Measurements from ENCODE around the gene MIOS. TPM values are rescaled to one million over a fixed set of nuclear protein-coding genes. Genes with fewer than 3 reads are reported as not detected.

Gene MIOS
- total RNA-seq, 1 donor from 2014 or later, result 64.9 TPM

DNA sequence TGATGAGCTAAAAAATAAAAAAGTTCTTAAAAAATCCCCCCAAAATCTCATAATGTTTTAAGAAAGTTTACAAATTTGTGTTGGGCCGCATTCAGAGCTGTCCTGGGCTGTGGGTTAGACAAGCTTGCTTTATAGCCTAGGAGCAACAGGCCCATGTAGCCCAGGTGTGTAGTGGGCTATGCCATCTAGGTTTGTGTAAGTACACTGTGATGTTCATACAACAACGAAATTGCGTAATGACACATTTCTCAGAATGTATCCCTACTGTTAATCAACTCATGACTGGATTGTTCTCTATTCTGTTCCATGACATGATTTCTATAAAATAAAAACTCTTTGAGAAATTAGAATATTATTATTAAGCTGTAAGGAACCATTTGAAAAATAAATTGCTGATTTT is 13.0 kb downstream of the MIOS start:
- DNase-seq (ENCODE audit: low read depth), result no peak
- TF ChIP-seq, protein P1, sequence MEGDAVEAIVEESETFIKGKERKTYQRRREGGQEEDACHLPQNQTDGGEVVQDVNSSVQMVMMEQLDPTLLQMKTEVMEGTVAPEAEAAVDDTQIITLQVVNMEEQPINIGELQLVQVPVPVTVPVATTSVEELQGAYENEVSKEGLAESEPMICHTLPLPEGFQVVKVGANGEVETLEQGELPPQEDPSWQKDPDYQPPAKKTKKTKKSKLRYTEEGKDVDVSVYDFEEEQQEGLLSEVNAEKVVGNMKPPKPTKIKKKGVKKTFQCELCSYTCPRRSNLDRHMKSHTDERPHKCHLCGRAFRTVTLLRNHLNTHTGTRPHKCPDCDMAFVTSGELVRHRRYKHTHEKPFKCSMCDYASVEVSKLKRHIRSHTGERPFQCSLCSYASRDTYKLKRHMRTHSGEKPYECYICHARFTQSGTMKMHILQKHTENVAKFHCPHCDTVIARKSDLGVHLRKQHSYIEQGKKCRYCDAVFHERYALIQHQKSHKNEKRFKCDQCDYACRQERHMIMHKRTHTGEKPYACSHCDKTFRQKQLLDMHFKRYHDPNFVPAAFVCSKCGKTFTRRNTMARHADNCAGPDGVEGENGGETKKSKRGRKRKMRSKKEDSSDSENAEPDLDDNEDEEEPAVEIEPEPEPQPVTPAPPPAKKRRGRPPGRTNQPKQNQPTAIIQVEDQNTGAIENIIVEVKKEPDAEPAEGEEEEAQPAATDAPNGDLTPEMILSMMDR (conservative IDR thresholded peaks at IDR 0.05; ENCODE audit: low read depth, low read length), result no peak
- no peak overlapping the region for H3K4me3 ChIP-seq (ENCODE audit: low read depth, low read length)

DNA sequence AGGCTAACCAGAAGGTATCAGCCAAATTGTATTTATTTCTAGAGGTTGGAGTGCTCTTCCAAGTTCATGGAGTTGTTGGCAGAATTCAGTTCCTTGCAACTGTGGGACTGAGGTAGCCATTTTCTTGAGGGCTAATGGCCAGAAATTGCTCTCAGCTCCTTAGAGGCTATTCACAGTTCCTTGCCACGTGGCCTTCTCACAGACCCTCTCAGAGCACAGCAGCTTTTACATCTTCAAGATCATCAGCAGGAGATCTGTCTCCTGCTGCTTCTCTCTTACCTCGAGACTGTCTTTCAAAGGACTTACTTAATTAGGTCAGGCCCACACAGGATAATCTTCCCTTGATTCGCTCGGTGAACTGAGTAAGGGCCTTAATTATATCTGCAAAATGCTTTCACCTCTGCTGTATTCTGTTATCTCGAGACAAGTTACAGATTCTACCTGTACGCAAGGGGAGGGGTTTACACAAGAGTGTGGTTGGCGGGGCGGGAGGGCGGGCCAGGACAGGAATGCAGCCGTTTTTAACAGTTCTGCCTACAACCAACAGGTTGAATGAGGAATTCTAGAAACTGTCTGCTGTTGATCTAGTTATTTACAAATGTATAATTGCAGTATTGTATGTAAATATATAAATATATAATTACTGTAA is 15.0 kb downstream of the MIOS start:
- DNase-seq (ENCODE audit: low read depth), result no peak
- no peak overlapping the region for H3K4me3 ChIP-seq (ENCODE audit: low read depth, low read length)
- TF ChIP-seq, protein P1 (conservative IDR thresholded peaks at IDR 0.05; ENCODE audit: low read depth, low read length), result no peak

DNA sequence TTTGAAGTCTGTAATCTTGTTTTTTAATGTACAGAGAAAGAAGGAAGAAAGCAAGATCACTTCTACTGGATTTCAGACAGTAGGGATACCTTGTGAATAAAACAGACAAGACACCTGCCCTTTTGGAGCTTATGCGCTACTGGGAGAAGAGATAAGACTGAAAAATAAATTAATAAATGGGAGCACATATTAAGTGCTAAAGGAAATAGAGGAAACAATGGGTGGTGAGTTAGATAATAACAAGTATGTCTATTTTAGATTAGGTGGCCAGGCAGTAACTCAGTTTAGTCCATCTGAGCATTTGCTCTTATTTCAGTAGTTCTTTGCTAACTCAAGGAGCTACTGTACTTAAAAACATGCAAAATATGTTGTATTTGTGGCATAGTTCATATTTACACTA is 15.9 kb downstream of the MIOS start:
- TF ChIP-seq, protein P1 (conservative IDR thresholded peaks at IDR 0.05; ENCODE audit: low read depth, low read length), result no peak
- no peak overlapping the region for H3K4me3 ChIP-seq (ENCODE audit: low read depth, low read length)
- DNase-seq (ENCODE audit: low read depth), result no peak

DNA sequence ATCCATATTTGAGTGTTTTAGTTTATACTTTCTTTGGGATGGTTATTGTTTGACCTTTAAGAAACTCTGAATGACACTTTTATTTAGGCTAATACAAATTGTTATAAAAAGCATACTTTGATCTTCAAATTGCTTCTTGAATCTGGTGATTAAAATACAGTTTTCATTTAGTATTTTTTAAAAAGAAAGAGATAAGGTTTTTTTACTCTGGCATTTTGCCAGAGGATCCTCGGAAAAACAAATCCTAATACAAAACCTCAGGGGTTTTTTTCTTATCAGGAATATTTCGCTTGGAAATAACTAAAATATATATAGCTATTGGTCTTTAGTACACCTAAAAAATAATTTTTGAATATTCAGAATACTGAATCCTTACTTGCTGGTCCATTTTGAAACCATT is 17.0 kb downstream of the MIOS start:
- no peak overlapping the region for H3K4me3 ChIP-seq (ENCODE audit: low read depth, low read length)
- DNase-seq (ENCODE audit: low read depth), result no peak
- TF ChIP-seq, protein P1 (conservative IDR thresholded peaks at IDR 0.05; ENCODE audit: low read depth, low read length), result no peak

DNA sequence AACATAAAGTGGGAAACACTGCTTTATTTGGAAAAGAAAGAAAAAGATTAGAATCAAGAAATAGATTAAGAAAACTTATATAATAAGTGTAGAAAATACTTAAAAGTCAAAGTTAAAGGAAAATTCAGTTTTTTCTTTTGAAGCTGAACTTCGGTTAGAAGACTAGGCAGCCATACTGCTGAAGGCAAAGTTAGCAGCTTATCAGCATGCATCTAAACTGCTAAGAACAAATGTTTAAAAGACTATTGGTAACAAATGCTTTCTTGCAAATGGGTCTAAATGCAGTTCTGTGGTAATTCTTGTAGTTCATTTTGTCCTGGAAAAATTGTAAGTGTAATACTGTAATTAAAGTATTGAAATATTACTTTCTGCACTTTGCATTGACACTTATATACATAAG is 18.0 kb downstream of the MIOS start:
- no peak overlapping the region for H3K4me3 ChIP-seq (ENCODE audit: low read depth, low read length)
- TF ChIP-seq, protein P1 (conservative IDR thresholded peaks at IDR 0.05; ENCODE audit: low read depth, low read length), result no peak
- DNase-seq (ENCODE audit: low read depth), result no peak

DNA sequence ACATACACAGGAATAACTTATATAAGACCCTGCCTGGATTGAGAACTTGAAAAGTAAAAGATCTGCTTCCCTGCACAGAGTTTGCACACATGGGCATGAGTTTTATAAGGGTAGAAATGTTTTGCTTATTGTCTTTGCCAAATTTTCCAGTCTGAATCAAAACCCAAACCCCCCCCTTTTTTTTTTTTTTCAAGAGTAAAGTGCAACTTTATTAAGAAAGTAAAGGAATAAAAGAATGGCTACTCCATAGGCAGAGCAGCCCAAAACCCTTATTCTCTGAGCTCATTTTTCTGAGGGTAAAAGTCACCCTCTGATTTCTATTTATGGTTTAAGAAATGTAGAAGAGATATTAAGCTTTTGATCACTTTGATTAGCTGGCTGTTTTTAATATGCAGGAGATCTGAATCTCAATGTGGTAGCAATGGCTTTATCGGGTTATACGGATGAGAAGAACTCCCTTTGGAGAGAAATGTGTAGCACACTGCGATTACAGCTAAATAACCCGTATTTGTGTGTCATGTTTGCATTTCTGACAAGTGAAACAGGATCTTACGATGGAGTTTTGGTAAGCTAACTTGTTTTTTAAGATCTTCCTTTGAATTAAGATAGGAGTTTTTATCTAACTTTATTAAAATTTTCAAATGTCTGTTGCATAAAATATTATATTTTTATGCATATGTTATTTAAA is 18.7 kb downstream of the MIOS start:
- no peak for DNase-seq (ENCODE audit: low read depth)
- TF ChIP-seq, protein P1 (conservative IDR thresholded peaks at IDR 0.05; ENCODE audit: low read depth, low read length), result no peak
- H3K4me3 ChIP-seq (ENCODE audit: low read depth, low read length), result no peak overlapping the region

DNA sequence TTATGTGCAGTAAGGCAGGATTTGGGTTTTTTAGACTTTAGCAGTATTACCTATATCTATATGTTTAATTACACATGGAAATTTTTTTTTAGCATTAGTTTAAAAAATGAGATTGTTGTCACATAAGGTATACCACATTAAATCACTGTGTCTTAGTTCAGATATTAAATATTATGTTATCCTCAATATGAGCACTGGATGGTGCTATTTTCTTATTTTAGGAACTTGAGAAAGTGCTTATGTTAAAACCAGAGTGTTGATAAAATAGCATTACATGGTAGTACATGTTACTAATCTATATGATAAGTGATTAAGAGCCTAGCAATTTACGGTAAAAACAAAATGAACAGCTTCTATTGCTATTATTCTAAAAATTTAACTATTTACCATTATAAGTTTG is 28.8 kb downstream of the MIOS start:
- TF ChIP-seq, protein P1 (conservative IDR thresholded peaks at IDR 0.05; ENCODE audit: low read depth, low read length), result no peak
- H3K4me3 ChIP-seq (ENCODE audit: low read depth, low read length), result no peak overlapping the region
- no peak for DNase-seq (ENCODE audit: low read depth)
